T-helper 2 cell (primary cell): ENCODE measurements around the gene HOXA1.
"Not testable (repeated sequence)": the region's sequence is repeated elsewhere in the genome, so short reads cannot be mapped to it uniquely, and the experiment has no call there.

Source experiments
- DNase-seq, 5 experiments: peaks; one replicate each; pipeline versions ENCODE4 v3.0.0 to v3.0.0-alpha.2; 2012 to 2022

The HOXA1 gene

DNA sequence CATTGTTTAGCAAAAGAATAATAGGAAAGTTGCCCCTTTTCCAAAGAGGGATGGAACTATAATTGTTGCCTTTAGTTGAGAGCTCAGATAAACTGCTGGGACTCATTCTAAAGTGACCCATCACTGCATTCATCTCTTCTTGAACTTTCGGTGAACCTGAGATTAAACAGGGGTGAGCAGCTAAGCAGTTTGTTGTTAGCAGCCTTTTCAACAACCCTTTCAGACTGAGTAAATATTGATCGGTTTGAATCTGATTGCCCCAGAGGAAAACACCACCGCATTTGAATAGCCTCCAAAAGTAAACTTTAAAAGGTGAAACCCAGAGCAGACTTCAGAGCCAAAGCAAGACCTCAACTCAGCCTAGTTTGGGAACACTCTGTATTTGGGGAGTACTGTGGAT lies 4.7 kb downstream of the HOXA1 start:
- DNase-seq: no peak

DNA sequence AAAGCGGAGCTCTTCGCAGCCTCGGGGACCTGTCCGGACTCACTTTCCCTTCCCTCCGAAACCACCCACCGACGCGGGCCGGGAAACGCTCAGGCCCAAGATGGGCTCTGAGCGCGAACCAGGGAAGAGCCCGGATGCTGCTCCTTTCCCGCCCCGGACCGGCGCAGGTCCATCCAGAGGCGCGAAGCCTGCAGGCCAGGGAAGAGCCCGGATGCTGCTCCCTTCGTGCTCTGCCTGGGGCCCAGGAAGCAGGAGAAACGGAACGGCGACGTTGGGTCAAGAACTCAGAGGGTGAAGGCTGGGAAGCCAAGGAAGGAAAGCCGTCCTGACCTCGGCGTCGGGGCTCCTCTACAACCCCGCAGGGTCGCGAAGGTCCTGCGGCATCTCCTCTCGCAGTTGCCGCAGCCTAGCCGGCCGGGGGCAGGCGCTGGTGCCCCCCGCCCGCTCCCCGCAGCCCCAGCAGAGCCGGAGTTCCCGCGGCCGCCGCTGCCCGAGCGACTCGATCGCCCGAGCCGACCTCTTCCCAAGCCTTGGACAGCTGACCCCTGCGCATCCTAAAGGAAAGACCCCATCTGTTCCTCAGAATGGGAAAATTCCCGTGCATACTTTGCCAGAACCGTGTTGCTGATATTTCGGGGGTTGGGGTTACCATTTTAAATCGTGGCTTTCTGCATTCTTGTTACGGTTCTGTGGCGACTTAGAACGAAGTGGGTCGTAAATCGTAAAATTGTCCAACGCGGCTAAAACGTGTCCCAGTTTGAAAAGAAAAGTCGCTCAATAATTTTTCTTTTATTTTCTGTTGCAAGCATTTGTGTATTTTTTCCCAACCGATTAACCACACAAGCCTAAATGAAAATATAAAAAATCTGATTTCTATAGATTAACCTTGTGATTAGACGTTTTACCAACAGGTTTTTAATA lies 7.5 kb downstream of the HOXA1 start:
- no peak for DNase-seq

DNA sequence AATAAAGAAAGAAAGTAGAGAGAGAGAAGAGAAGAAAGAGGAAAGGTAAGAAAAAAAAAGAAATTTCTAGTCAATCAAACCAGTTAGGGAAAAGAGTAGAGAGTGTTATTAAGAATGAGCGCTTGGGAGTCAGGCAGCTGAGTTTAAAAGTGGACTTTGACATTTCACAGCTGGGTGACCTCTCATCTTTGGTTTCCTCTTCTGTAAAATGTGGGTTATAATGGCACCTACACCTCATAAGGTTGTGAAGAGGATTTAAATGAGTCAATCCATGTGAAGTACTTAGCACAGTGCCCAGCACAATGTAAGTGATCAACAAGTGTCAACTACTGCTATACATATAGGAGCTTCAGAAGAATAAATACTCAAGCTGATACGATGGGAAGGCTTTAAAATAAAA lies 12.2 kb downstream of the HOXA1 start:
- no peak for DNase-seq

DNA sequence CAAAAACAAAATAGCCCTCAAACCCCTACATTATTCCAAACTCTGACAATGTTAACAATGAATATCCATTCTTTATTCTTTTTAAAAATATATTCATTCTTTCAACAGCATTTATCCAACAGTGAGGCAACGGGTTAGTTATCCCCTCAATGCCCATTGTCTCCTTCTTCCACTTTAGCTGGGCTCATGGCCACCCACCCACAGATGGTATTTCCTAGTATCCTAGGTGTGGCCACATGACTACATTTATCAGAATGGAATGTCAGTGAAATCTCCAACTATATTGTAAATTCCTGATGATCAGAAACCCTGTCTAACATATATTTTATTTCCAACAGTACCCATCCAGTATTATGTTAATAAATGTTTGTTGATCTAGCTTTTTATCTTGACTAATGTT lies 13.6 kb downstream of the HOXA1 start:
- DNase-seq: no peak

GRCh38 chr7:27080844-27081436 lies 14.9 kb downstream of the HOXA1 start:
- no peak for DNase-seq

DNA sequence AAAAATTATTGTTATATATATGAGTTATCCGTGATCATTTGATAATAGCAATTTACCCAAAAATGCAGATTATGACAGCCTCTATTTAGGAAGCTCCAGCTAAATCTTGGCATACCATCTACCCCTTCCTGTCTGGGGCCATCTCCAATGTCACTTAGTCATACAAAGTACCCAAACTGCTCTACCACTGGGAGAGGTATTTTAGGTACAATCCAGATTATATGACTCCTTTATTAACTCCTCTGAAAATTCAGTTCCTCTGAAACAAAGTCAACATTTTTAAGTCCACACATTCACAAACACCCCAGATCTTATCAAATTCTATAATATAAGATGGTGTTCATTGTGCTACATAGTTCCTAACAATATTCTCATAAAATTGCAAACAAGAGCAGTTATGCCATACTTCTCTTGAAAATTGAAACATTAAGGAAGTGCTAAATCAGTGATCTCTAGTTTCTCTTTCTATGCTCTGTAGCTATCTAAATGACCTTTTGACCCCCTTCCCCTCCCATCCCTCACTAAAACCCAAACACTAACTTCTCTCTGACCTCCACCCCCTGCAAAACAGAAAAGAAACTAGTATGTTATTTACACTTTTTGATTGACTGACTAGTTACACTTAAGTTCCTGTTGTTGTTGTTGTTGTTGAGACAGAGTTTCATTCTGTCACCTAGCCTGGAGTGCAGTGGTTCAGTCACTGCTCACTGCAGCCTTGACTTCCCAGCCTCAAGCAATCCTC lies 16.4 kb downstream of the HOXA1 start:
- DNase-seq: no peak

DNA sequence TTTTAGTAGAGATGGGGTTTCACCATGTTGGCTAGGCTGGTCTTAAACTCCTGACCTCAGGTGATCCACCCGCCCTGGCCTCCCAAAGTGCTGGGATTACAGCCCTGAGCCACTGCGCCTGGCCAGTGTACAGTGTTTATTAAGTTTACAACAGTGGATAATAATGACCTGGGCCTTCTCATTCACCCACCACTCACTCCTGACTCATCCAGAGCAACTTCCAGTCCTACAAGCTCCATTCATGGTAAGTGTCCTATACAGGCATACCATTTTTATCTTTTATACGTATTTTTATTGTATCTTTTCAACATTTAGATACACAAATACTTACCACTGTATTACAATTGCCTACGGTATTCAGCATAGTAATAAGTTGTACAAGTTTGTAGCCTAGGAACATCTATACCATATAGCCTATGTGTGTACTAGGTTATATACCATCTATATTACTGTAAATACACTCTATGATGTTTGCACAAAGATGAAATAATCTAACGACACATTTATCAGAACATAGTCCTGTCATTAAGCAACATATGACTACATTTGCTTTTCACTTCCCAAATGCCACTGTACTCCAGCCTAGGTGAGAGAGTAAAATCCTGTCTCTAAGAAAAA lies 17.1 kb downstream of the HOXA1 start:
- DNase-seq: no peak

DNA sequence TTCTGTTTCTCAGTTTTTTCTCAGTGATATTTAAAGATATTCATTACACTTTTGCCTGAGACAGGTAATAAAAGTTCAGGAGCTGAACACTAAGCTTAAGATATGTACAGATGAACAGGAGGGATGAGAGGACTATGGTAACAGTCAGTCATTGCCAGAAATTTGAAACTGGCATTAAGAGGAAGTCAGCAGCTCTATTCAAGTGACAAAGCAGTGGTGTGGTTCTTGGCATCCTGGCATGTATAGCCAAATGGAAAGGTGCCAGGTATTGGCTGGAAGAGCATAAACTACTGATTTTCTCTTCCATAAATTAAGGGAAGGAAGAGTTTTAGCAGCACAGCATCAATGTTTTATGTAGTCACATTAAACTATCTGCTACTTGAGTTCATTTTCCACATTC lies 22.7 kb downstream of the HOXA1 start:
- DNase-seq: no peak

DNA sequence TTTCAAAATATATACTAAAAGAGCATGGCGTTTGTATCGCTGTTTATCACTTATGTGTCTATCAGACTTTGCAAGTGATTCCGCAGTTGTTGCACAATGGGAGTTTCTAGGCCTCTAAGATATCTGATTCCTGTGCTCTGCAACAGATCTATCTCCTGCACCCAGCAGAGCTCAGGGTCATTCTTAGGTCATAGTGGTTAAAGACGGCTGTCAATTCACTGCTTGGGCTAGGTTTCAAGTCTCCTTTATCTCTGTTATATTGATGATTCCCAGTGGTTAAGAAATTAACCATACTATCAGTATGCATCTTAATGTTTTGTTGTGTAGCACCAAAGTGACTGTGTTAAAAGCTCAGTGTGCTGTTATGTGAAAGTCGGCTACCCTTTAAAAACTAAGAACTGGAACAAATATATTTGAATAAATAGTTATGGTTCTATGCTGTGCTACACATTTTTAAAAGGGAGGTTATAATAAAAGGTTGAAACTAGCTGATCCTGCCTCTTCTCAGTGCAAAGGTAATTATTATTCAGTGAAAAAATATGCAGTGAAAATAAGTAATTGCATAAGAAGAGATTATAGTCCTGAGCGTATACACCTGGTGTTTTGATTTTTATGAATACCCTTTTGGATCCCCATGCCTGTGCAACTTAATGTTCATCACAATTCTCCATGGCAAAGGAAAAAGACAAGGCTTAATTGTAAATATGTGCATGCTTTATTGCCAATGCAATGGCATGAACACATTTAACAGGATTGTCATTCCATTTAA lies 24.0 kb downstream of the HOXA1 start:
- DNase-seq: peak in 1 of 5 experiments; percentile 32

DNA sequence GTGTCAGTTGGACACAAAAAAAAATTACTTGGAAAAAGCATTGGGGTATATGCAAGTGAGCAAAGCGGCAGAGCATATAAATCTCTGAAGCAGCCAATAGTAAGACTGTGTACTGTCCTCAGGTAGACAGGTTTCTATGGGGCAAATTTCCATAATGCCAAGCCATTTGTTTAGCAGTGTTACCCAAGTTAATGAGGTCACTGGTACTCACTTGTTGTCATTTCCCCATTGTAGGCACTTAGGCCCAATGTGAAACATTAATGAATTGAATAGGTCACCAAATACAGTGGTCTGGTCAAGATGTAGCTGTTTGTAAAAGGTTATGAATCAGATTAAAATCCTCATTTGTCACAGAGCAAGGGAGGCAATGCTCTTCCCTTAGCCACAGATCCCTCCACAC lies 27.5 kb downstream of the HOXA1 start:
- no peak for DNase-seq

GRCh38 chr7:27066148-27066547 lies 29.7 kb downstream of the HOXA1 start:
- no peak for DNase-seq

GRCh38 chr7:27065709-27066108 lies 30.1 kb downstream of the HOXA1 start:
- DNase-seq: no peak

- DNase-seq: no peak
Measured at GRCh38 chr7:27064661-27065060, 31.1 kb downstream of the HOXA1 start.

- DNase-seq: no peak
Measured at GRCh38 chr7:27064159-27064558, 31.6 kb downstream of the HOXA1 start.

DNA sequence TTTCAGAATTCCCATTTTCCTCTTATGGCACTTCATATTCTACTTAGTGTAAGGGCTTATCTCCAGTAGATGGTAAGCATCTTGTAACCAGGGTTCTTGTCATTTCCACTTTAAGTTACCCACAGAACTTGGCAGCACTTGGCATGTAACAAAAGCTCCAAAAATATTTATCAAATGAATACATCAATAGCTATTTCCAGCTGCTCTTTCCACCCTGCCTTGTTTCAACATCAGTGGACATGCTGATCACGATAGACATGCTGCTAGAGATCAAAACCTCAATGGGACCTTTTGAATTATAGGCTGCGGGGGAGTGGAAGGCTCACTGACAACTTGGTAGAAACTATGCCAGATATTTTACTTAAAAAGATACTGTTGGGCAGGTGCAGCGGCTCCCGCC lies 32.9 kb downstream of the HOXA1 start:
- no peak for DNase-seq

DNA sequence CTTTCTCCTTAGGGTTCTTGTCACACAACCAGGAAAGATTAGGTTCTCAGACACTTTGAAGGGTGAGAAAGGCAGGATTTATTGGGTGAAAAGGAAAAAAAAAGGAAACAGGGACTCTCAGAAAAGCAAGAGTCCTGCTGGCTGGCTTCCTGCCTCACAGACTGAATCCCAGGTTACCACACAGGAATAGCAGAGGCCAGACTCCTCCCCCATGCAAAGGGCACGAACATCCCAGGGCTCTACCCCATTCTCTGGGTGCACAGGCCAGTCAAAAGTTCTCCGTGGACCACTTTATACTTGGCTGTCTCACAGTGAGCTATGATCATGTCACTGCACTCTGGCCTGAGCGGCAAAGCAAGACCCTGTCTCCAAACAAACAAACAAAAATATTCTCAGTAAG lies 42.6 kb downstream of the HOXA1 start:
- DNase-seq: no peak

GRCh38 chr7:27051451-27051850 lies 44.3 kb downstream of the HOXA1 start:
- no peak for DNase-seq

DNA sequence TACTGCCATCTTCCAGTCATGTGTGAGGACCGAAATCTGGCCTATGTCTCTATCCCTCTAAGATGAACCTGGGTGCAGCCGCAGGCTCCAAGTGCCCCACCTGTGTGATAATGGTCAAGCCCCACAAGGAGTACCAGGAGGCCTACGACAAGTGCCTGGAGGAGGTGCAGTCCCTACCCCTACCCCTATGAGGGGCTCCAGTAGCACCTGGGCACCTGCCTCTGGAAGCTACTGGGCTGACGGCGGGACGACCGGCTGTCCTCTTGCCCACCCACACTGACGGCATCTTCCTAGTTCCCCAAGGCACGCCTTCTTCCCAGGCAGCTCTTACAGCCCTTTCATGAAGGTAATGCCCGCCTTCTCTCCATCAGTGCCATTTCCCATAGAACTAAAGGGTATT lies 47.4 kb downstream of the HOXA1 start:
- DNase-seq: no peak

DNA sequence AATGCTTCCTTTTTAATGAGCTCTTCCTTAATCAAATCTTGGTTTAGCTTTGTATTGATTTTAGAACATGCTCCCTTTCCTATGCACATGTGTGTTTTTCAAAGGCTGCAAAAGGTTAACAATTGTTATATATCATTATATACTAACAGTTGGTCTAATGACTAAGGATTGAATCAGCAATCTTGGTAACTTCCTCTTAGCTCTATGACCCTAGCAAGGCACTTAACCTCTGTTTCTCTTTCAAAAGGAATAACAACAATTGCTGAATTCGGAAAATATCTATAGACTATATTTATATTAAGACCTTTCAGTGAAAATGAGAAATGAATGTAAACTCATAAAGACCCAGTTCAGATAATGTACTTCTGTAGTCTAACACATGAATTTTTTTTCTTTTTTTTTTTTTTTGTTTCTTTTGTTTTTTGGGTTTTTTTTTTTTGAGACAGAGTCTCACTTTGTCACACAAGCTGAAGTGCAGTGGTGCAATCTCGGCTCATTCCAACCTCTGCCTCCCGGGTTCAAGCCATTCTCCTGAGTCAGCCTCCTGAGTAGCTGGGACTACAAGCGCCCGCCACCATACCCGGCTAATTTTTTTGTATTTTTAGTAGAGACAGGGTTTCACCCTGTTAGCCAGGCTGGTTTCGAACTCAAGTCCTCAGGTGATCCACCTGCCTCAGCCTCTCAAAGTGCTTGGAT lies 48.8 kb downstream of the HOXA1 start:
- DNase-seq: no peak

- DNase-seq: not testable (repeated sequence)
Measured at GRCh38 chr7:27045972-27046371, 49.8 kb downstream of the HOXA1 start.

- not testable (repeated sequence) for DNase-seq
Measured at GRCh38 chr7:27045066-27045465, 50.7 kb downstream of the HOXA1 start.
